GM19463 (cell line): ENCODE data around the gene PHKG2.

Source experiments
- ATAC-seq: cut with Tn5 transposase; IDR thresholded peaks from one replicate; pipeline ENCODE4 v1.9.1; 2021; ENCODE audit warnings: mild to moderate bottlenecking, moderate library complexity; ENCODE audit not compliant: unreplicated experiment

PHKG2 gene

GRCh38 chr16:30725418-30725792, 22.8 kb upstream of the PHKG2 start:
- ATAC-seq: no peak

- no peak for ATAC-seq
These were observed 19.9 kb upstream of the PHKG2 start for GRCh38 chr16:30728321-30728720.

- ATAC-seq: no peak
These were observed 19.1 kb upstream of the PHKG2 start for GRCh38 chr16:30728899-30729672.

- ATAC-seq: no peak
These were observed 16.8 kb upstream of the PHKG2 start for GRCh38 chr16:30731411-30731810.

- ATAC-seq: no peak
These were observed 11.0 kb upstream of the PHKG2 start for GRCh38 chr16:30736995-30737793.

GRCh38 chr16:30737794-30738648, 10.2 kb upstream of the PHKG2 start:
- ATAC-seq: no peak

- ATAC-seq: no peak
These were observed 9.0 kb upstream of the PHKG2 start for GRCh38 chr16:30738984-30739951.

- ATAC-seq: no peak
These were observed 7.6 kb upstream of the PHKG2 start for GRCh38 chr16:30740364-30741251.

GRCh38 chr16:30741461-30741914, 6.7 kb upstream of the PHKG2 start:
- no peak for ATAC-seq

- ATAC-seq: no peak
These were observed 4.5 kb upstream of the PHKG2 start for GRCh38 chr16:30743716-30744115.

- ATAC-seq: no peak
These were observed 4.0 kb upstream of the PHKG2 start for GRCh38 chr16:30744183-30744582.

- no peak for ATAC-seq
These were observed 3.1 kb upstream of the PHKG2 start for GRCh38 chr16:30745082-30745481.

- ATAC-seq: no peak
These were observed 1.5 kb upstream of the PHKG2 start for GRCh38 chr16:30746638-30747175.

- ATAC-seq: no peak
These were observed 894 bp upstream of the PHKG2 start for GRCh38 chr16:30747331-30747730.

GRCh38 chr16:30748634-30749445, 615 bp downstream of the PHKG2 start:
- ATAC-seq: peak; percentile 7

- no peak for ATAC-seq
These were observed 2.0 kb downstream of the PHKG2 start for GRCh38 chr16:30750201-30750600.

- no peak for ATAC-seq
These were observed 2.7 kb downstream of the PHKG2 start for GRCh38 chr16:30750876-30751465.

- ATAC-seq: no peak
These were observed 5.4 kb downstream of the PHKG2 start for GRCh38 chr16:30753596-30753995.
